Urothelium cell line (cell line): ENCODE data around the gene FAM13A.
A peak's percentile ranks its signal among the peaks of the same experiment; 100 is the strongest.
"Not testable (repeated sequence)": the region's sequence is repeated elsewhere in the genome, so short reads cannot be mapped to it uniquely, and the experiment has no call there.

ENCODE experiments used
- DNase-seq: peaks from one replicate; pipeline ENCODE4 v3.0.0; 2011; ENCODE audit warnings: low spot score, mixed read lengths
- FAIRE-seq: peaks from 2 replicates; lab custom pipeline; 2011; peaks lifted over from hg19 to GRCh38; lab: Jason Lieb, UNC

The FAM13A gene

GRCh38 chr4:88964450-88964849 lies 92.5 kb downstream of the FAM13A start:
- peak; percentile 14 for DNase-seq
- no peak for FAIRE-seq

DNA sequence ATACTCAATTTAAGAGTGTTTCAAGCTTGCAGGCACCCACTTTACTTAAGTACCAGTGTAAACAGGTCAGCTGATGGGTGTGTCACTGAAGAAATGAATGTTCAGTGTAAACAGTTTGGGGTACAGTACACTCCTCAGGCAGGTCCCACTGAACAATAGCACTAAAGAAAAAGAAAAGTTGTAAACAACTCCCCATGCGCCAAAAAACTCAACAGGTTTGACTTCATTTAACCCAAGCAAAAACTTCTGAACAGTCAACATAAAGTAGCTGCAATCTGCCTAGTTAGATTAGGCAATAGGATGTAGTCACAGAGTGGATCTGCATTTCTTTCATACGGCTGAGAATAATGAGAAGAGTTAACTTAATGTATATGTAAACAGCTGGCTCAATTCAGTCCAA lies 93.2 kb downstream of the FAM13A start:
- FAIRE-seq (no peak), DNase-seq (no peak)

DNA sequence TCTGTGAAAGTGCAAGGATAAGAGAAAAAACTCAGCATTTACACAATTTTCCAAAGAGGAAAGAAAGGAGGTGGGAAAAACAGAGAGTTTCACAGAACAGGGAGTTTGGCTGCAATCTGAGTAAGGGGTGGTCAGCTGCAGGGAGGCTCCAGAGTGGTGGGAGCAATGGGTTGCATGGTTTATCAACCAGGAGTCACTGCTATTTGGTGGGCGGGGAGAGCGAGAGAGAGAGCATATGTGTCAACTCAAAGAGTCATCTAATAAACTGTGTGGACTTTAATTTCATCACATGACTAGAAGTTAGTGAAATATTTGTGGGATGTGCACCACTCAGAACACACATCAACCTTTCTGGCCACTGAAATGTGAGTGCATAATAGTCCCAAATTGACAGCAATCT lies 94.6 kb downstream of the FAM13A start:
- DNase-seq (no peak), FAIRE-seq (no peak)

GRCh38 chr4:88960576-88960975 lies 96.4 kb downstream of the FAM13A start:
- DNase-seq (no peak), FAIRE-seq (no peak)

GRCh38 chr4:88958080-88958479 lies 98.9 kb downstream of the FAM13A start:
- no peak for FAIRE-seq

DNA sequence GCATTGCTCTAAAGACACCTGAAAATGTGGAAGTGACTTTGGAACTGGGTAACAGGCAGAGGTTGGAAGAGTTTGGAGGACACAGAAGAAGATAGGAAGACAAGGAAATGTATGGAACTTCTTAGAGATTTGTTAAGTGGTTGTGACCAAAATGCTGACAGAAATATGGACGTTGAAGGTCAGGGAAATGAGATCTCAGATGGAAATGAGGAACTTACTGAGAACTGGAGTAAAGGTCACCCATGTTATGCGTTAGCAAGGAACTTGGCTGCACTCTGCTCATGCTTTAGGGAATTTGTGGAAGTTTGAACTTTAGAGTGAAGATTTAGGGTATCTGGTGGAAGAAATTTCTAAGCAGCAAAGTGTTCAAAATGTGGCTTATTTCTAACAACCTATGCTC lies 99.4 kb downstream of the FAM13A start:
- no peak for FAIRE-seq

More at GRCh38 chr4:88958080-88958479, 98.9 kb downstream of the FAM13A start:
- no peak for DNase-seq

GRCh38 chr4:88955580-88956380 lies 101.2 kb downstream of the FAM13A start:
- FAIRE-seq: no peak
- DNase-seq: no peak

More for the DNA sequence above, 99.4 kb downstream of the FAM13A start:
- DNase-seq: no peak

DNA sequence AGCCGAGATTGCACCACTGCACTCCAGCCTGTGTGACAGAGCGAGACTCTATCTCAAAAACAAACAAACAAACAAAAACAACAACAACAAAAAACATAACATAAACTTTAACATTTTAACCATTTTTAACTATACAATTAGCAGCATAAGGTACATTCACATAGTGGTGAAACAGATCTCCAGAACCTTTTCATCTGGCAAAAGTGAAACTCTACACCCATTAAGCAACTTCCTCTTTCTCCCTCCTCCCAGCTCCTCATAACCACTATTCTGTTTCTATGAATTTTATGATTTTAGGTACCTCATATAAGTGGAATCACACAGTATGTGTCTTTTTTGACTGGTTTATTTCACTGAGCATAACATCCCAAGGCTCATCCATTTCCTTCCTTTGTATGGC lies 103.6 kb downstream of the FAM13A start:
- DNase-seq: no peak
- FAIRE-seq: no peak

- FAIRE-seq (no peak), DNase-seq (no peak)
Measured at GRCh38 chr4:88952081-88952480, 104.9 kb downstream of the FAM13A start.

- no peak for FAIRE-seq
- DNase-seq: no peak
Measured at GRCh38 chr4:88949605-88950004, 107.4 kb downstream of the FAM13A start.

DNA sequence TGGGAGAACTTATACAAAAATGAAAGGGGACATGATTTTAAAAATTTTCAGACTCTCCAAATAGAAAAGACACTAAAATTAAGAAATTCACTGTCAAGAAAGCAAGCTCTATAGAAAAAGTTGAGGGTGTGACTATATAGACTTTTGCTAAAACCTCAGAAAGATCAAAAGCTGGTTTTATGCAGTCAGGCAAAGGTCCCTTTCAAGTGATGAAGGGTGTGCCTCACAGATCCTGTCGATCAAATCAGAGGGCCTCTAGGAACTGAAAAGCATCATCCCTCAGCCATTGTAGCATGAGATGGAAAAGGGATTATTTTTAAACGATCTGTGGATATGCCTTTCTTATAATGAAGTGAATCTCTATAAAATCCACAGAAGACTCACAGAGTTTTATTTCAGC lies 116.5 kb downstream of the FAM13A start:
- FAIRE-seq (no peak), DNase-seq (no peak)

GRCh38 chr4:88939697-88940096 lies 117.3 kb downstream of the FAM13A start:
- FAIRE-seq: no peak
- DNase-seq: no peak

DNA sequence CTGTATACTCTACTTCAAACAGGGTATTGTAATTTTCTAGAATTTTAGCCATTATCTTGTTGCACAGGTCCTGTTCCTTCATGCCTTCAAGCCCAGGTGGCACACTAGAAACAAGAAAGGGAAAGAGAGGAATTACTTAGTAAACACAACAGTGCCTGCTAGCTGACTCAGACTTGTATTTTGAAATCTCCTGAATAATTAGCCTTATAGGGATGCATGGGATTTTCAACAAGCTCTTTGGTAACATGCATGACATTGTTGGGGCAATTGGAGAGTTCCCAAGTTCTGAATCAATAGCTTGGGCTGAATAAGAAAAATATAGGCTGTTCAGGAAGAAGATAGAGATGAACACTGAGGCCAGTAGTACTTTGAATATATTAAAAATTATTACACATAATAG lies 118.8 kb downstream of the FAM13A start:
- FAIRE-seq (no peak), DNase-seq (no peak)

DNA sequence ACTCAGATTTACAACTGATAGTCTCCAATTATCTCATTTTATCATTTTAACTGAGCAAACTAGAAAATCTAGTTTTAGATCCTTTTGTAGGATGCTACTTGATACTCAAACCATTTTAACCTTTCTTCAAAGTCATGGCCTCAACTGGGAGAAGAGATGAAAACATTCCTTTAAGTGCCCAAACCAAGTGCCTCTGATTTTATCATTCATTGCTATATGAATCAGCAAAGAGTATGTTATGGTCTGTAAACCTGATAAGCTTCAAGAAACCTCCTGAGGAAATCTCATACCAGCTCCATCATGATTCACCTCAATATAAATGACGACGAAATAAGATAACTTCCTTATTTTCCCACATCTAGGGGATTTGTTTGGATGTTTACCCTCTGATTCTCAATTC lies 119.9 kb downstream of the FAM13A start:
- no peak for FAIRE-seq

GRCh38 chr4:88933414-88934160 lies 123.4 kb downstream of the FAM13A start:
- no peak for FAIRE-seq
- DNase-seq: no peak

More for the DNA sequence above, 119.9 kb downstream of the FAM13A start:
- DNase-seq: no peak

DNA sequence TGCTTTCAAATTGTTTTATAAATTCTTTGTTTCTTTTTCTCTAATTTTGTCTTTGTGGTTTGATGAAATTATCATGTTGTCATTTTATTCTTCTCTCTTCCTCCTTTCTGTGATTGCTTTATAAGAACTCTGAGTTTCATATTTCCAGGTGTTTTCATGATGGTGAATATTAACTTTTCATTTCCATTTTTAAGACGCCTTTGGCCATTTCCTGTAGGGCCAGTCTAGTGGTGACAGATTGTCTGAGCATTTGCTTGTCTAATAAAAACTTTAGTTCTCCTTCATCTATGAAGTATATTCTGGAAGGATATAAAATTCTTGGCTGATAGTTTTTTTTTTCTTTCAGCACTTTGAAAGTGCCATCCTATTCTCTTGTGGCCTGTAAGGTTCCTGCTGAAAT lies 128.1 kb downstream of the FAM13A start:
- FAIRE-seq: no peak

DNA sequence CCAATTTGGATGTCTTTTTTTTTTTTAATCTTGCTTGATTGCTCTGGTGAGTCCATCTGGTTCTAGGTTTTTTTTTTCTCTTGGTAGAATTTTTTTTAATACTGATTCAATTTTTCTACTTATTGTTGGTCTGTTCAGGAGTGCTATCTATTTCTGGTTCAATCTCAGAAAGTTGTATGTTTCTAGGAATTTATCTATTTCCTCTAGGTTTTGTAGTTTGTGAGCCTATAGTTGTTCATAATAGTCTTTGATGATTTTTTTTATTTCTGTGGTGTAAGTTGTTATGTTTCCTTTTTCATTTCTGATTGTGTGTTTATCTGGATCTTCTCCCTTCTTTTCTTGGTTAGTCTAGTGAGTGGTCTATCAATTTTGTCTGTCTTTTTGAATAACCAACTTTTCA lies 129.6 kb downstream of the FAM13A start:
- DNase-seq (no peak), FAIRE-seq (no peak)

More for the DNA sequence above, 128.1 kb downstream of the FAM13A start:
- DNase-seq: no peak

GRCh38 chr4:88919056-88919455 lies 137.9 kb downstream of the FAM13A start:
- DNase-seq: no peak
- no peak for FAIRE-seq

DNA sequence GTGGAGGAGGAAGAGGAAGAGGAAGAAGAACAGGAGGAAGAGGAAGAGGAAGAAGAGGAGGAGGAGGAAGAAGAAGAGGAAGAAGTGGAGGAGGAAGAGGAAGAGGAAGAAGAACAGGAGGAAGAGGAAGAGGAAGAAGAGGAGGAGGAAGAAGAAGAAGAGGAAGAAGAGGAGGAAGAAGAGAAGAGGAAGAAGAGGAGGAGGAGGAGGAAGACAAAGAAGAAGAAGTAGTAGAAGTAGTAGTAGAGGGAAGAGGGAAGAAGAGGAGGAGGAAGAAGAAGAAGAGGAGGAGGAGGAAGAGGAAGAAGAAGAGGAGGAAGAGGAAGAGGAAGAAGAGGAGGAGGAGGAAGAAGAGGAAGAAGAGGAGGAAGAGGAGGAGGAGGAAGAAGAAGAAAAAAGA lies 143.8 kb downstream of the FAM13A start:
- FAIRE-seq, DNase-seq: not testable (repeated sequence)

DNA sequence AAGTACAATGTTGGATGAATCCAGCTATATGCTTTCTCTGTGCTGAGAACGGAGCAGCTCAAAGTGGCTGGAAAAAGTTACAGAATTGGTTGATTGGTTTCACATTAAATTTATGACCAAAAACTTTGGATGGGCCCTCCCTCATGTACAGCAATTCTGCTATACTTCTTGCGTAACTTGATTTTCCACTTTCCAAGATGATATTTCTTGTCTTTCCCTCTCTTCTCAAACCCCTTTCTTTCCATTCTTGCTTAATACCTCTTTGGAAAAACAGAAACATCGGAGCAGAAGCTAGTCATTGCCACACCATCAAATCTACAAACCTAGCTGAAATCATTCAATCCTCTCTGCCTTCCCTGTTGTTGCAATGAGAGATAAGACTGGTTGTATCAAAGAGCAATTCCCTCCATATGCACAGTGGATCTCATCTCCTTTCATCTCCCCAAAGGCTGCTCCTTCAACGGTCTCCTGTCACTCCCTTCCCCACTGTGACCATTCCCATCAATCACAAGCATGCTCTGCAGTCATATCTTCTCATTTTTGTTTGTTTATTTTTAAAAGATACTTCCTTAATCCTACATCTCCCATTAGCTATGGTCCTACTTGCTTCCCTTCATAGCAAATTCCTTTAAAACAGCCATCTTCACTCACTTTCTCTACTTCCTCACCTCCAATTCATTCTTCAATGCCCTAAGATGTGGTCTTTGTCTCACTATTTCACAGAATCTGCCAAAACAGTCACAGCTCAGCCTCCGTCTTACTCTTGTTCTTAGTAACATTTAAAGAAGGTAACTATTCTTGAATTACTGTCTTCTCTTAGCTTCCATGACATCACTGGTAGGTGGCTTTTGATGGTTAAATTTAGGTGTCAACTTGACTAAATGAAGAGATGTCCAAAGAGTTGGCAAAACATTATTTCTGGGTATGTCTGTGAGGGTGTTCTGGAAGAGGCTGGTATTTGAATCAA lies 145.5 kb downstream of the FAM13A start:
- FAIRE-seq (no peak), DNase-seq (no peak)

GRCh38 chr4:88910101-88910500 lies 146.9 kb downstream of the FAM13A start:
- no peak for FAIRE-seq
- DNase-seq: no peak
